H9 (cell line): ENCODE results near the gene PREX1. TPM values are rescaled to one million over a fixed set of nuclear protein-coding genes. Genes with fewer than 3 reads are reported as not detected.
A peak's percentile ranks its signal among the peaks of the same experiment; 100 is the strongest.

Experiments
- DNase-seq: peaks from one replicate; pipeline ENCODE4 v3.0.0-alpha.2; 2017
- H2AFZ ChIP-seq: one replicate; pipeline ENCODE4 v1.6.1; 2013; ENCODE audit warnings: mild to moderate bottlenecking, low read length, control low read depth, moderate library complexity
- H2AK5ac ChIP-seq: 2 replicates; pipeline ENCODE4 v1.6.1; 2013; ENCODE audit warnings: low read length, control low read depth, mixed read lengths; ENCODE audit not compliant: insufficient read length
- H2BK120ac ChIP-seq: one replicate; pipeline ENCODE4 v1.6.1; 2013; ENCODE audit warnings: low read depth, mild to moderate bottlenecking, low read length, control low read depth, inconsistent platforms; ENCODE audit not compliant: poor library complexity, severe bottlenecking
- H2BK12ac ChIP-seq: 2 replicates; pipeline ENCODE4 v1.6.1; 2013; ENCODE audit warnings: low read length, control low read depth, mixed read lengths, low read depth; ENCODE audit not compliant: insufficient read length
- H2BK15ac ChIP-seq: 2 replicates; pipeline ENCODE4 v1.6.1; 2013; ENCODE audit warnings: low read depth, low read length, control low read depth
- H2BK20ac ChIP-seq: one replicate; pipeline ENCODE4 v1.6.1; 2013; ENCODE audit warnings: low read depth, mild to moderate bottlenecking, low read length, control low read depth, inconsistent platforms; ENCODE audit not compliant: poor library complexity, severe bottlenecking
- H2BK5ac ChIP-seq: 2 replicates; pipeline ENCODE4 v1.6.1; 2013; ENCODE audit warnings: low read length, control low read depth, mixed read lengths; ENCODE audit not compliant: insufficient read length
- H3K14ac ChIP-seq: 2 replicates; pipeline ENCODE4 v1.6.1; 2013; ENCODE audit warnings: low read length, control low read depth; ENCODE audit not compliant: insufficient read depth
- H3K18ac ChIP-seq: 2 replicates; pipeline ENCODE4 v1.6.1; 2013; ENCODE audit warnings: low read depth, mild to moderate bottlenecking, mixed read lengths, low read length, control low read depth; ENCODE audit not compliant: insufficient read length
- H3K23ac ChIP-seq: 2 replicates; pipeline ENCODE4 v1.6.1; 2013; ENCODE audit warnings: low read length, control low read depth, mixed read lengths, low read depth; ENCODE audit not compliant: insufficient read length
- H3K23me2 ChIP-seq: 2 replicates; pipeline ENCODE4 v1.6.1; 2013; ENCODE audit warnings: low read depth, mild to moderate bottlenecking, mixed read lengths, low read length, control low read depth; ENCODE audit not compliant: insufficient read length, poor library complexity, severe bottlenecking
- H3K27ac ChIP-seq: 2 replicates; pipeline ENCODE4 v1.5.1; 2013; ENCODE audit warnings: low read length, control low read depth, mixed read lengths, low read depth; ENCODE audit not compliant: insufficient read length
- H3K27me3 ChIP-seq: 2 replicates; pipeline ENCODE4 v1.6.1; 2013; ENCODE audit warnings: low read length, control low read depth, inconsistent platforms; ENCODE audit not compliant: insufficient read depth
- H3K4ac ChIP-seq: 2 replicates; pipeline ENCODE4 v1.6.1; 2013; ENCODE audit warnings: low read depth, mild to moderate bottlenecking, control low read depth, inconsistent platforms, low read length, moderate library complexity
- H3K4me1 ChIP-seq: 2 replicates; pipeline ENCODE4 v1.6.1; 2013; ENCODE audit warnings: low read length, control low read depth, inconsistent platforms; ENCODE audit not compliant: insufficient read depth
- H3K4me2 ChIP-seq: 2 replicates; pipeline ENCODE4 v1.6.1; 2013; ENCODE audit warnings: low read length, control low read depth, mixed read lengths; ENCODE audit not compliant: insufficient read length, insufficient read depth
- H3K56ac ChIP-seq: 2 replicates; pipeline ENCODE4 v1.6.1; 2013; ENCODE audit warnings: low read depth, mild to moderate bottlenecking, mixed read lengths, low read length, control low read depth; ENCODE audit not compliant: insufficient read length
- H3K79me1 ChIP-seq: 2 replicates; pipeline ENCODE4 v1.6.1; 2013; ENCODE audit warnings: low read depth, mild to moderate bottlenecking, moderate library complexity, low read length, control low read depth, inconsistent platforms; ENCODE audit not compliant: insufficient read depth, poor library complexity, severe bottlenecking
- H3K79me2 ChIP-seq: 2 replicates; pipeline ENCODE4 v1.6.1; 2013; ENCODE audit warnings: low read length, control low read depth, inconsistent platforms; ENCODE audit not compliant: insufficient read depth
- H3K9ac ChIP-seq: 2 replicates; pipeline ENCODE4 v1.6.1; 2013; ENCODE audit warnings: low read length, control low read depth, mixed read lengths; ENCODE audit not compliant: insufficient read length; ENCODE audit errors: extremely low read depth
- H3K9me3 ChIP-seq: one replicate; pipeline ENCODE4 v1.6.1; 2013; ENCODE audit warnings: low read depth, low read length, inconsistent platforms; ENCODE audit not compliant: control insufficient read depth
- H3T11ph ChIP-seq: one replicate; pipeline ENCODE4 v1.6.1; 2013; ENCODE audit warnings: mild to moderate bottlenecking, low read length, control low read depth, inconsistent platforms
- H4K20me1 ChIP-seq: one replicate; pipeline ENCODE4 v1.6.1; 2013; ENCODE audit not compliant: control insufficient read depth, insufficient read length, insufficient read depth
- H4K5ac ChIP-seq: 2 replicates; pipeline ENCODE4 v1.6.1; 2013; ENCODE audit warnings: low read depth, mild to moderate bottlenecking, mixed read lengths, low read length, control low read depth; ENCODE audit not compliant: insufficient read length
- H4K8ac ChIP-seq: replicated peaks from 2 replicates; pipeline ENCODE4 v1.6.1; 2013; ENCODE audit warnings: low read length, control low read depth, mixed read lengths, low read depth; ENCODE audit not compliant: insufficient read length
- H4K91ac ChIP-seq: 2 replicates; pipeline ENCODE4 v1.6.1; 2013; ENCODE audit warnings: low read depth, mild to moderate bottlenecking, moderate library complexity, mixed read lengths, low read length, control low read depth; ENCODE audit not compliant: insufficient read length
- H3K27ac Mint-ChIP-seq, 3 experiments: 2 replicates in 2 of 3; 3 replicates in 1 of 3; pipeline ENCODE4 v1.8.0; 2020 to 2021; ENCODE audit warnings: mixed read lengths in 3 of 3, mild to moderate bottlenecking in 1 of 3, moderate library complexity in 1 of 3
- H3K27me3 Mint-ChIP-seq: 2 replicates; pipeline ENCODE4 v1.8.0; 2021; ENCODE audit warnings: low read depth, mild to moderate bottlenecking, moderate library complexity, mixed read lengths
- H3K36me3 Mint-ChIP-seq, 3 experiments: 2 replicates in 2 of 3; 3 replicates in 1 of 3; pipeline ENCODE4 v1.8.0; 2020 to 2021; ENCODE audit warnings: low read depth in 3 of 3, mixed read lengths in 3 of 3; ENCODE audit not compliant: insufficient read depth in 1 of 3
- H3K4me1 Mint-ChIP-seq, 2 experiments: 2 replicates each; pipeline ENCODE4 v1.8.0; 2020; ENCODE audit warnings: mixed read lengths in 2 of 2
- H3K4me3 Mint-ChIP-seq, 2 experiments: 2 replicates in 1 of 2; 3 replicates in 1 of 2; pipeline ENCODE4 v1.8.0; 2020 to 2021; ENCODE audit warnings: mild to moderate bottlenecking in 2 of 2, mixed read lengths in 2 of 2, moderate library complexity in 1 of 2
- H3K9me3 Mint-ChIP-seq, 2 experiments: 2 replicates in 1 of 2; 3 replicates in 1 of 2; pipeline ENCODE4 v1.8.0; 2020; ENCODE audit warnings: mild to moderate bottlenecking in 2 of 2, mixed read lengths in 2 of 2, moderate library complexity in 1 of 2
- CTCF ChIP-seq: fragments of 200-600 bp; sonication (generic); conservative IDR thresholded peaks from 3 replicates; pipeline ENCODE4 v1.8.0; 2021; ENCODE audit warnings: antibody characterized with exemption, mild to moderate bottlenecking
- WGBS: extraction: QIAGEN DNeasy Blood & Tissue Kit; methylation state at CpG from one replicate; pipeline ENCODE4 v1.1.7; 2013; ENCODE audit warnings: missing lambda C conversion rate, low lambda C conversion rate, mixed read lengths; ENCODE audit not compliant: insufficient read length; ENCODE audit errors: extremely low coverage; 5-methylcytosine and 5-hydroxymethylcytosine counted together
- total RNA-seq: library from RNA; stranded (reverse); gene quantifications from 2 replicates; pipeline ENCODE4 v1.2.1, GENCODE V29; 2021

Gene PREX1
- total RNA-seq, 1 experiment from 2014 or later = 6.6 TPM

- H3K4me1 ChIP-seq = no peaks in the 10 kb centered on the region
- no CpG with 5 or more reads among the region's 9 CpGs for WGBS
Measured at GRCh38 chr20:48783533-48784272, 44.1 kb downstream of the PREX1 start.

More at GRCh38 chr20:48783533-48784272, 44.1 kb downstream of the PREX1 start:
- Histone ChIP-seq H3K18ac (no peak overlapping the region), H2AFZ (no peak overlapping the region), H2BK120ac (no peak overlapping the region), H4K8ac (no peak overlapping the region), H3K27ac (no peak overlapping the region), H3K56ac (no peak overlapping the region), H3K9ac (no peak overlapping the region), H2BK15ac (no peak overlapping the region), H3K79me1 (no peaks in the 10 kb centered on the region), H4K5ac (no peak overlapping the region), H3T11ph (no peak overlapping the region), H4K20me1 (no peaks in the 10 kb centered on the region), H3K9me3 (no peaks in the 10 kb centered on the region), H2BK5ac (no peak overlapping the region), H3K14ac (no peak overlapping the region), H2BK12ac (no peak overlapping the region), H4K91ac (no peak overlapping the region), H3K23ac (no peak overlapping the region), H3K79me2 (no peaks in the 10 kb centered on the region), H2AK5ac (no peak overlapping the region), H3K27me3 (no peaks in the 10 kb centered on the region), H3K4ac (no peak overlapping the region), H3K4me2 (no peak overlapping the region), H2BK20ac (peak overlapping the region; percentile 32), H3K23me2 (no peaks in the 10 kb centered on the region)
- Mint-ChIP-seq H3K9me3 (peaks cover 13 to 14% of the 10 kb centered on the region in 2 experiments), H3K4me1 (peaks cover 5 to 17% of the 10 kb centered on the region in 2 experiments; a peak in 3 of 4 replicates), H3K27ac (no peak overlapping the region), H3K4me3 (no peak overlapping the region), H3K36me3 (peaks cover 4 to 11% (median 7%) of the 10 kb centered on the region in 3 experiments; a peak in 6 of 7 replicates), H3K27me3 (0 out of 2 replicates have a peak, but pooled peaks cover 3% of the 10 kb centered on the region)
- no peak for TF ChIP-seq CTCF
- DNase-seq = no peak
